NCI-H510A (cell line): ENCODE results near the gene TP63.
"Not testable (repeated sequence)": the region's sequence is repeated elsewhere in the genome, so short reads cannot be mapped to it uniquely, and the experiment has no call there.

Source experiments
- DNase-seq: peaks from one replicate; lab custom pipeline; 2025; lab: John Stamatoyannopoulos, UW

Gene TP63

DNA sequence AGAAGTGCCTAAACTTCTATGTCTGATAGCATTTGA, at the start of gene TP63:
TP63 (plus strand) TSS at position 17 of the 36 bp plus-strand sequence. CDS start 127 bp downstream, outside the sequence.
- no peak for DNase-seq

GRCh38 chr3:189582179-189582578, 49.0 kb upstream of the TP63 start:
- no peak for DNase-seq

- no peak for DNase-seq
These were observed 46.5 kb upstream of the TP63 start for GRCh38 chr3:189584645-189585044.

GRCh38 chr3:189586941-189587663, 44.1 kb upstream of the TP63 start:
- no peak for DNase-seq

- no peak for DNase-seq
These were observed 43.5 kb upstream of the TP63 start for GRCh38 chr3:189587664-189588040.

- DNase-seq, result no peak
These were observed 43.1 kb upstream of the TP63 start for GRCh38 chr3:189588070-189588469.

DNA sequence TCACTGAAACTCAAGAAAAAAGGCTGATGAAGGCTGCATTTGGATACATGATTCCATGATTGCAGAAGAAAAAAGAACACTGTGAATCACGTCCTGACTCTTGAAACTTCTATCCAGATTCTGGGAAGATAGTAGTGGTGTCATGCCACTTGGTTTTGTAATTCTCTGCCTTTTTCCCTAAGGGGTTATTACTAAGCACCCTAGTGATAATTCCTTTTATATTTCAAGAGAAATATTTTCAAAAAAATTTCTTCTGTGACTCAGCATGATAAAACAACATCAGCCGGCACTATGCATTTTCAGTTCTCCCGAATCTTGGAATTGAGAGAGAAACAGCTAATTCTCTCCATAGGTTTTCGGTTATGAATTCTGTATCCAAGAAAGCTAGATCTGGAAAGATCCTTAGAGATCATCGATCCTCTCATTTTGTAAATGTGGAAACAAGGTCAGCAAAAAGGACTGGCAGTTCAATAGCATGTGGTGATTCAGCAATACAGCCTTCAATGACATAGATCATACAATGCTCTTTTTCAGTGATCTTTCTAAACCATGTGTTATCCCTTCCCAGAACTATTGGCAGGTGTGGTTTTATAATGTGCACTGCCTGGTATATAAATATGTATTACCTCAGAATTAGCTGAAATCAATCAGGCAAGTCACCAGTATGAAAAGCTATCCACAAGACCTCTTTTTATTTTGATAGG, 42.6 kb upstream of the TP63 start:
- no peak for DNase-seq

GRCh38 chr3:189589179-189589569, 42.0 kb upstream of the TP63 start:
- no peak for DNase-seq

GRCh38 chr3:189590223-189590622, 41.0 kb upstream of the TP63 start:
- no peak for DNase-seq

DNA sequence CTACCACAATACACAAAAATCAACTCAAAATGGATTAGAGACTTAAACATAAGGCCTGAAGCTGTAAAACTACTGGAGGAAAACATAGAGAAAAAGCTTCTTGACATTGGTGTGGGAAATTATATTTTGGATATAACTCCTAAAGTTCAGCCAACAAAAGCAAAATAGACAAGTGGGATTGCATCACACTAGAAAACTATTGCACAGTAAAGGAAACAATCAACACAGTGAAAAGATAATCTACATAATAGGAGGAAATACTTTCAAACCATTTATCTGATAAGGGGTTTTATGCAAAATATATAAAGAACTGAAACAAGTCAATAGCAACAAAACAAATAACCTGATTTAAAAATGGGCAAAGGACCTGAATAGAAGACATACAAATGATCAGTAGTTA, 37.6 kb upstream of the TP63 start:
- DNase-seq, result no peak

DNA sequence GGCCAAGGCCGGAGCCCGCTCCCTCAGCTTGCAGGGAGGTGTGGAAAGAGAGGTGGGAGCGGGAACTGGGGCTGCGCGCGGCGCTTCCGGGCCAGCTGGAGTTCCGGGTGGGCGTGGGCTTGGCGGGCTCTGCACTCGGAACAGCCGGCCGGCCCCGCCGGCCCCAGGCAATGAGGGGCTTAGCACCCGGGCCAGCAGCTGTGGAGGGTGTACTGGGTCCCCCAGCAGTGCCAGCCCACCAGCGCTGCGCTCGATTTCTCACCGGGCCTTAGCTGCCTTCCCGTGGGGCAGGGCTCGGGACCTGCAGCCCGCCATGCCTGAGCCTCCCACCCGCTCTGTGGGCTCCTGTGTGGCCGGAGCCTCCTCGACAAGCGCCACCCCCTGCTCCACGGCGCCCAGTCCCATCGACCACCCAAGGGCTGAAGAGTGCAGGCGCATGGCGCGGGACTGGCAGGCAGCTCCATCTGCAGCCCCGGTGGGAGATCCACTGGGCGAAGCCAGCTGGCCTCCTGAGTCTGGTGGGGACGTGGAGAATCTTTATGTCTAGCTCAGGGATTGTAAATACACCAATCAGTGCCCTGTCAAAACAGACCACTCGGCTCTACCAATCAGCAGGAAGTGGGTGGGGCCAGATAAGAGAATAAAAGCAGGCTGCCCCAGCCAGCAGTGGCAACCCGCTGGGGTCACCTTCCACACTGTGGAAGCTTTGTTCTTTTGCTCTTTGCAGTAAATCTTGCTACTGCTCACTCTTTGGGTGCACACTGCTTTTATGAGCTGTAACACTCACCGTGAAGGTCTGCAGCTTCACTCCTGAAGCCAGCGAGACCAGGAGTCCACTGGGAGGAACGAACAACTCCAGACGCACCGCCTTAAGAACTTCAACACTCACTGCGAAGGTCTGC, 34.9 kb upstream of the TP63 start:
- DNase-seq, result not testable (repeated sequence)

- DNase-seq, result no peak
These were observed 33.3 kb upstream of the TP63 start for GRCh38 chr3:189597918-189598317.

- DNase-seq, result no peak
These were observed 32.5 kb upstream of the TP63 start for GRCh38 chr3:189598530-189599225.

DNA sequence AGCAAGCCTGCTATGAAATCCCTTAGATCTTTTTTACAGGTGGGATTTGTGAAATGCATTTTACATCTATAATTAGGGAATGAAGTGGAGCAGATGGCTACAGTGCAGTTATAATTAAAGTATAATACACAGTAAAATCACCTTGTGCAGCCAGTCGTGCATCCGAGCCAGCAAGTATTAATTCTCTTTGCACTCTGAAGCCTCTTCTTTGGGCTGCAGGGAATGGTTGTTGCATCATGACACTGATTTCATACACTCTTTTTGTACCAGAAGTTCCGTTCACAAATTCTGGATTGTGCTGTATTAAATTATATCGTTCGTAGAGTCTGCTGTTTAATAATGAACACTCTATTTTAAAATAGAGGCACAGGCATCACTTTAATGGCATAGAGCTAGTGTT, 28.7 kb upstream of the TP63 start:
- no peak for DNase-seq

DNA sequence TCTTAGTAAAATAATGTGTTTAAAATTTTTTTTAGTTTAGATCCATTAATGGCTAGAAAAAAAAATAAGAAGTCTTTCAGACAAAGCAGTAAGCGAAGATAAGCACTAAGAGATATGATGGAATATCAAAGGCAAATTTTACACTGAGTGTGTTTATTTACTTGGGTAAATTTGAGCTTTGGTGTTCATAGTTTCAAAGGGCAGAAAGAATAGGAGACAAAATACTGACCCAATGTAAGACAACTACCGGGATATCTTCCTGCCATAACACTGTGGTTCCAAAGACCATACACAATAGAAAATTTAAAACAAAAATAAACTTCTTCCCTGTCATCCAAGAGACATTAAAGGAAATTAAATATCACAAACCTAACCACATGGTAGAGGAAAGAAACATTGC, 25.5 kb upstream of the TP63 start:
- DNase-seq, result no peak

- no peak for DNase-seq
These were observed 24.4 kb upstream of the TP63 start for GRCh38 chr3:189606774-189607173.

GRCh38 chr3:189612641-189613040, 18.5 kb upstream of the TP63 start:
- DNase-seq, result not testable (repeated sequence)

GRCh38 chr3:189613122-189613521, 18.1 kb upstream of the TP63 start:
- DNase-seq, result no peak

GRCh38 chr3:189621948-189622603, 9.1 kb upstream of the TP63 start:
- no peak for DNase-seq

DNA sequence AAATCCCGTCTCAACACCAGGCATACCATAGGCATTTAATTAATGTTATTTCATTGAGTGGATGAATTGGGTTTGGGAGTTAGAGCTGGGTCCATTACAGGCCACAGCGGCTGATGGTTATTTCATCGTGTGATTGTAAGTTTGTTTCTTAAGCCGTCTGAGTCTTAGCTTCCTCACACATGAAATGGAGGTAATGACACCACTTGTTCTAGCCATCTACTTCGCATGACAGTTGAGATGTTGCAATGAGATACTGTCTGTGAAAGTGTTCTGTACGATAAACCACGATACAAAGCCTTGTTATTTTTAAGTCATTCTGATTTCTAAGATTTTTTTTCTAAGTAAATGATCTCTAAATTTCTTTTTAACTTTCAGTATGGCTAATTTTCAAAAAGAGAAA, 8.6 kb upstream of the TP63 start:
- no peak for DNase-seq

- DNase-seq, result no peak
These were observed 7.1 kb upstream of the TP63 start for GRCh38 chr3:189624130-189624529.

- DNase-seq, result no peak
These were observed 6.1 kb upstream of the TP63 start for GRCh38 chr3:189625071-189625470.
